Stimulated activated naive CD8-positive, alpha-beta T cell treated with anti-CD3 and anti-CD28 coated beads, Interleukin-15, Interleukin-2, amounts not matched to agents 100 U/mL and 50 U/mL, for 24 hours (primary cell): Measurements from ENCODE around the gene ANO6.
A peak's percentile ranks its signal among the peaks of the same experiment; 100 is the strongest.

ENCODE experiments used
- ATAC-seq: fragments of 150-1000 bp; cut with Tn5 transposase; one replicate; pipeline ENCODE4 v1.10.0; 2021
- DNase-seq: peaks from one replicate; pipeline ENCODE4 v3.0.0; 2021

The ANO6 gene

GRCh38 chr12:45408729-45409114, 192.8 kb downstream of the ANO6 start:
- DNase-seq (no peak), ATAC-seq (no peak)

DNA sequence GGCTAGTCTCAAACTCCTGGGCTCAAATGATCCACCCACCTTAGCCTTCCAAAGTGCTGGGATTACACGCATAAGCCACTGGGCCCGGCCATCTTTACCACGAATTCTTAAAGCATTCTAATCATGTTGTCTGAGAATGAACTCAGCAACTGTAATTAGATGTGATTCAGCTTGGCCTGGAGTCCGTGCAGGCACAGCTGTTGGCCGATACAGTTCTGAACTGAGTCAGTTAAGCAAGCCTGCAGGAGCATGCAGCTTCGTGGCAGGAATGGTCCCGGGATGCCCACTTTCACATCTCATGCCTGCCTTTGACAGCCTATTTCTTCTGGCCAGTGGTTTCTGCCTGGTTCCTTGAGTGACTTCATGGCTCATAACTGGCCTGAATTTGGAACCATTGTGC, 194.1 kb downstream of the ANO6 start:
- ATAC-seq (no peak), DNase-seq (no peak)

DNA sequence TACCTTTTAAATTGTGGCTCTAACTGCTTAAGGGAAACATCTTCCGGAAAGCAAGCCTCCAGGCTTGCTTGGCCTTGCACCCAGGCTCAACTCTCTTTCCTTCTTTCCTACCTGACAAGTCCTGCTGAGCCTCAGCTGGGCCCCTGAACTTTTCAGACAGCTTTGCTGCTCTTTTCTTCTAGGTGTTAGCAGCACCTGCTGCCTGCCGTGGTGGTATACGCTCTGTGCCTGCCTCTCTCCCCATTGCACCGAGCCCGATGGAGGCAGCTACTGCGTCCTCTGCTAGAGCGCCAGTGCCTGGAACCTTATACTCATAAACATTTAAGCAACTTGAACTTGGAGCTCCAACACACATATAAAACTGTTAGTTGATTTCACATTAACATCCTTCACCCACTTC, 195.7 kb downstream of the ANO6 start:
- DNase-seq: no peak
- ATAC-seq: no peak

- peak; percentile 23 for DNase-seq
- ATAC-seq: peak; percentile 99
Measured at GRCh38 chr12:45415393-45415817, 199.5 kb downstream of the ANO6 start.

- DNase-seq: no peak
- no peak for ATAC-seq
Measured at GRCh38 chr12:45416126-45416525, 200.2 kb downstream of the ANO6 start.

DNA sequence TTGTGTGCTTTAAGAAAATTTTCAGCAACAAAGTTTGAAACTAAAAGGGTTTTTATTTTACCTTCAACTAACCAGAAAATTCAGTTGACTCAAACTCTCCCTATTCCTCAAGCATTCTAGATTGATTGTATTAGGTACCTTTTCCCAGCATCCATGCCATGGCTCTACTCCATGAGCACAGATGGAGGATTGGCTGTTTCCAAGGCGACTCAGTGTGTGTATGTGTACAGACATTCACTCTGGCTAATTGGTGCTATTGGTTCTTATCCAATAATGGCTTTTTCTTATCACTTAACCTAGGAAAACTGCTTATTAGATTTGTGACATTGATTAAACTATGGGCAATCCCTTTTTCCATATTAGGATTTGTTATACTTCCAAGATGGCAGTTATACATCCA, 202.6 kb downstream of the ANO6 start:
- DNase-seq (no peak), ATAC-seq (no peak)

- DNase-seq (no peak), ATAC-seq (no peak)
Measured at GRCh38 chr12:45419317-45419814, 203.5 kb downstream of the ANO6 start.

DNA sequence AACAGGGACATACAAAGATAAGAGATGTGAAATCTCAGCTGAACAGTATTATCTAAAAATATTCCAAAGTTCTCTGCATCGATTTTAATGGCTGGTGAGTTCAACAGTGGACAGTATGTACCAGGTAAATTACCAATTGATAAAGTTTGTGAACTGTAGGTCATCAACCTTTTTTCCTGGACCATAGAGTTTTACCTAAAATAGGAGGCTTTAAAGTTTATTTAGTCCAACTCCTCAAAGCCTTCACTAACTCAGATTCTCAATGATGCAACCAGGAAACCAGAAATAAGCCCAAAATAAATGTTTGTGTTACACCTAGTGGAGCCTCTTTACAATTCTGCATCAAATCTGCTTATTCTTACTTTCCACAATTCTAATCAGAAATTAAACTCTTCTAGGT, 205.8 kb downstream of the ANO6 start:
- DNase-seq: no peak
- ATAC-seq: no peak

DNA sequence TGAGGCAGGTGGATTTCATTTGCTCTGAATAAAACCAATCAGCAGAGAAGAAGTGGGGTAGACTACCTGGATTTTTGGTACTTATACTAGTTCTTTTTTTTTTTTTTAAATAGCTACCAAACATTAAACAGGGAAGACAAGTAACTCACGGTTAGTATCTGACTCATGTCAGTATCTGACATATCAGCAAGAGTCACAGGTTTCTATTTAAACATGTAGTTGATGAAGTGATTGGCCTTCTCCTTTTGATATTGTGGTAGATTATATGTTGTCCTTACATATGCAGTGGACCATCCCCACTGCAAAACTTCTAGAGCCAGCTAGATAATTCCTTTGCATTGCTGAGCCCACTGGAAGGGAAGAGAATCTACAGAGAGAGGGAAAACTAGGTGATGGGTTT, 208.0 kb downstream of the ANO6 start:
- ATAC-seq (no peak), DNase-seq (no peak)

GRCh38 chr12:45425426-45425825, 209.5 kb downstream of the ANO6 start:
- ATAC-seq (no peak), DNase-seq (no peak)

DNA sequence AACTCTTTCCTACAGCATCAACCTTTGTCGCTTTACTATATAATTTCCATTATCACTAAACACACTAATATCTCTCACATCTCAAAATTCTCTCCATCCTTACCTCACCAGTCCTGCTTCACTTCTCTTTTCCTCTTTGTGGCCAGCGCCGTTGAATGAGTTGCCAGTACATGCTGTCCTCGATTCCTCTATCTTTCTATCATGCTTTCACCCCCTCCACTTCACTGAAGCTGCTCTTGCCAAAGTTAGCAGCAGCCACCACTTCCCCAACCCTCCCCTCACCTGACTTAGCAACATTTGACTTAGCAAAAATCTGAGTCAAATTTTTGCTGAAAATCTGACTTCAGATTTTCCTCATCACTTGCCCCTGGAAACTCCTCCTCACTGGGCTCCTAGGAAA, 210.4 kb downstream of the ANO6 start:
- DNase-seq (no peak), ATAC-seq (no peak)

- no peak for ATAC-seq
Measured at GRCh38 chr12:45427042-45427441, 211.1 kb downstream of the ANO6 start.

DNA sequence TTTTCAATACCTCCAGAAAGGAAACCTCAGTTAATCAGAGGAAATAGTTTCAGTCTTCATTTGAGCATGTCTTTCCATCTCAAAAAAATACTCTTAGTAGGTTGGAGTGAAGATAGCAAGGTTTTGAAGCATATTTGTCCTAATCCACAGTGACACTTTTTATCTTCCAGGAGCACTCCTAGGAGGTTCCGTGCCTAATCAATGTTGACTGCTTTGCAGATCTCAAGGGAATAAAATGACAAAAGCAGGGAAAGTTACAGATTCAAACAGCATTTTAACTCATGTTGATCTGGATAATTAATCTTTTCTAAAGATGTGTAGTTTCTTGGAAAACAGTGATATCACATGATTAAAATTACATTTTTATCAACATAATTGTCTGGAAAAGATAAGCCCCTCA, 213.9 kb downstream of the ANO6 start:
- DNase-seq (no peak), ATAC-seq (no peak)

More at GRCh38 chr12:45427042-45427441, 211.1 kb downstream of the ANO6 start:
- no peak for DNase-seq

DNA sequence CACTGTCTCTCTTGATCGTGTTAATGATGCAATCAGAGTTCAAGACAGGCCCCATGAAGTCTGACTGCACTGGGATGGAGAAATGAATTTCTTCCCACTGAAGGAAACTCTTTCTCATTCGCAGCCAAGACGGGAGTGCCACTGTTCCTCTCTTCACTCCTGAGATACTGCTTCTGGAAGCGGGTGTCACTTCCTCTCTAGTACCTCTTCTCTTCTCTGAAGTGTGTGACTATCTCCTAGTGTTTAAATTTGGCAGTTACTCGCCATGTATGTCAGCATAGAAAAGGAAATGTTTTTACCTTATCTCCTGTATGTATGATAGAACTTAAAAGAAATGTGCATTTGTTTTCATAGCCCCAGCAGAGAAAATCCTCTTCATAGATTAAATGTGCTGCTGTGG, 215.2 kb downstream of the ANO6 start:
- DNase-seq (no peak), ATAC-seq (no peak)

- DNase-seq (no peak), ATAC-seq (no peak)
Measured at GRCh38 chr12:45432710-45433109, 216.8 kb downstream of the ANO6 start.

DNA sequence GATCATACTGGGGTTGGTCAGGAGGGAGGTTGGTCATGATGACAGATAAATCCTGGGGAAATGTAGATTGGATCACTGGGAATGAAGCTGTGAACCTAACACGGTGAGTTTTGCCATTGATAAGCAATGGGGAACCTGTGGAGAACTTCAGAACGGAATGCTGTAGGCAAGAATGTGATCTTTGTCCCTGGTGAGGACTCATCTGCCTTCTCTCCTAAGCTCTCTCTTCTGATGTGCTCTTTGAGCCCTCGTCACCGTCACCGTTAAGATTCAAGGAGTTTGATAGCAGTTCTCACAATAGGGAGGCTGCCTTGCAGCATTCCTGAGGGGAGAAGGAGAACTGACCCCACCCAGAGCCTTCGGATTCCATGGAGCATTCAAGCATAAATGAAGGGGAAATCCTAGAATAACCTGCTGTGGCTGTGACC, 217.6 kb downstream of the ANO6 start:
- ATAC-seq (no peak), DNase-seq (no peak)

DNA sequence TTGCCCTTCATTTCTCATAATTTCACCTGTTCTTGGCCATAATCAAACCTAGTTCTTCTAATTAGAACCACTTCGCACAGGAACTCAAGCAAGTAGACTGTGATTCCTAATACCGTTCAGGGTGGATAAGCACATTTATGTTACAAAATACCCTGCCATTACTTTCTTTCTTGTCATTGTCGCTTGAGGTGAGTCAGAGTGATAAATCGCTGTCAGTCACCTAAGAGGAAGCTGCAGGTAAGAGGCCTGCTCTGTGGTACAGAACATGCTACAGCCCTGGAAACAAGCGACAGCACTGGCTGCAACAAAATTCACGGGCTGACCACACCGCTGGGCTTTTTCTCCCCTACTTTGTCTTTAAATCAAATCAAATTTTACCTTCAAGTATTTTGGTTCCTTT, 218.2 kb downstream of the ANO6 start:
- DNase-seq (no peak), ATAC-seq (no peak)

DNA sequence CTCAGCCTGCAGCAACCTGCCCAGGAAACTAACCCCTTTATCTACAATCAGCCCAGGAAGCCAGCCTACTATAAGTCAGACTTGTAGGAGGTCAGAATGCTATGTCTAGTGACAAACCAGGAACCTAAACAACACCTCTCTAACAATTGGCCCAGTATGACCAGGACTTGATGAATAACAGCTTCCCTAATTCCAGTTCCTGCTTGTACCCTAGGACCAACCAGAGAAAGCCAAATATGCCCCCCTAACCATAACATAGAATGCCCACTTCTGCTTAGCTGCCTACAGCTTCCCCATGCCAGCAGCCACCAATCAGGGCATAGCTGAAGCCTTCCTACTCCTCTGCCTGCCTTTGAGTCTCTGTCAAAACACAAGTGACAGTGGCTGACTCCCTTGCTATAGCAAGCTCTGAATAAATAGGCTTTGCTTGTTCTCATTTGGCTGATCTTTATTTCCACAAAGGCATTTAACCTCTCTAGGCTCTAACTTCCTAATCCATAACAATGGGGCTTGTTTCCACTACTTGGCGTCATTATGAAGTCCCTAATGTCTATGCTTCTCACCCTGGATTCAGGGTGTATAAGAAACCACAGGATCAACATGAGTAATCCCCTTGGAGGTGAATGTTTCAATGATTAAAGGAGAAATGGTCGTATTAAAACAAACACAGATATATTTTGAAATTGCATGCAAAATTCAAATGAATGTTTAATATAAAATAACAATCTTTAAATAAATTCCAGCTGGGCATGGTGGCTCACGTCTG, 220.2 kb downstream of the ANO6 start:
- no peak for DNase-seq
- no peak for ATAC-seq

DNA sequence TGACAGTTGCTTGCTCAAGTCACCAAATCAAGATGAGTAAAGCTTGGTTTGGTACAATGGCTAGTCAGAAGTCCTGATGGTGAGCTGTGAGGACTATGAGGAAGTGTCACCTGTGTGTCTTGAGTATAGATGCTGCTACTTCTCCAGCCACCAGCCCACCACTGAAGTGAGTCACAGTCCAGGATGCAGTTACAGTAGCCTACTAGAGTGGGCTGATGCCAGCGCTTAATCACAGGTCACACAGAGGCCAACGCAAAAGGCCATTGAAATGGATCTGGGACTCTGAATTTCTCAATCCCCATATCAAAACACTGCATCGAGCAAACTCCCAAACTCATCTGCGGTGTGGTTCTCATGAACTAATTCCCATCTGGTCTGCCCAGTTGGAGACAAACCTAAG, 223.1 kb downstream of the ANO6 start:
- DNase-seq (no peak), ATAC-seq (peak; percentile 36)

DNA sequence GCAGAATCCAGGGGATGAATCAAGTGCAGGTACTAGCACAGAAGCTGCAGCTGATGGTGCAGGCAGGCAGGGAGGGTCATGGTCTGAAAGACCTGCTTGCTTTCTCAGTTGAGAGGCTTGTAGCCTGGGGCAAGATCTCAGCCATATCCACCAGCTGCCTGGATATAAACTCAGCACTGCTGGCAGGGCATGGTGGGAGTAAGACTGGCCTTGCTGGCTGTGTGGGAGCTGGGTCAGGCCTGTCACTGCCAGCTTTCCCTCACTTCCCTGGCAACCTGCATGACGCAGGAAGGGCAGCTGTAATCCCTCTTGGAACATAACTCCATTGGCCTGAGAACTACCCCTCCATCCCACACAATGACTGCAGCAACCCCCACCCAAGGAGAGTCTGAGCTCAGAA, 230.1 kb downstream of the ANO6 start:
- DNase-seq: no peak

DNA sequence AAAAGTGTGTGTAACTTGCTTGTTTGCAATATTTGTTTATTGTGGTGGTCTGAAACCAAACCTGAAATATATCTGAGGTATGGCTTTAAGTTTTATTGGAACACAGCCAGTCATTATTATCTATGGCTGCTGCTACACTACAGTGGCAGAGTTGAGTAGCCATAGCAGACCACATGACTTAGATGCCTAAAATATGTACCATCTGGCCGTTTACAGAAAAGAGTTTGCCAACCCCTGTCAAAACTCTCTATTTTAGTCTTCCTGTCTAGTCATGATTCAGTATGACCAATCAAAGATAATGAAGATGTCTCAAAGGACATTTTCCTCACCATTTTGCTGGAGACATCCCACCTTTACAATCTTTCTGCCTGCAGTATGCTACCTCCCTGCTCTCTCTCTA, 242.3 kb downstream of the ANO6 start:
- ATAC-seq: no peak
- DNase-seq: no peak

More for the DNA sequence above, 230.1 kb downstream of the ANO6 start:
- ATAC-seq: no peak

GRCh38 chr12:45458854-45459807, 243.2 kb downstream of the ANO6 start:
- DNase-seq (no peak), ATAC-seq (no peak)

DNA sequence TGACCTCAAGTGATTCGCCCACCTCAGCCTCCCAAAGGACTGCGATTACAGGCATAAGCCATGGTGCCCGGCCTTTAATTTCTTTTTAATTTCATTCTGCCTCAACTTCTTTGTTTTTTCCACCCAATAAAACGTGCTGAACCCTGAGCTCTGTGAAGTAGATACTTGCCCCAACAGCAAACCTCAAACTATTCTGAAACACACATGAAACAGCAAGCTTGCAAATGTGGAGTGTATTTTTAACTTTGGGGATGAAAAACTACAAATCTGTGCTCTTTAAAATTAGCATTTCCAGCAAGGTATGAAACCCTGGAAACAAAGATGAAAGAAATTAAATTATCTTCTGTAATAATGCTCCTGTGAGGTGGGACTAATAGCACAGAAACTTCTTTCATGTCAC, 246.6 kb downstream of the ANO6 start:
- no peak for ATAC-seq

More for the DNA sequence above, 246.6 kb downstream of the ANO6 start:
- no peak for DNase-seq
